ENCODE measurements around the gene BIRC5. TPM values are rescaled to one million over a fixed set of nuclear protein-coding genes. Genes with fewer than 3 reads are reported as not detected.
"Not testable (repeated sequence)": the region's sequence is repeated elsewhere in the genome, so short reads cannot be mapped to it uniquely, and the experiment has no call there.

BIRC5 gene
- total RNA-seq, 1 donor = 50.1 TPM

- DNase-seq (ENCODE audit: low read depth) = no peak
- no peak overlapping the region for H3K4me3 ChIP-seq (ENCODE audit: low read depth, low read length)
- no peak for TF ChIP-seq CTCF (IDR thresholded peaks at IDR 0.05; ENCODE audit: insufficient read depth, low read depth, low read length)
Measured at GRCh38 chr17:78170692-78171590, 43.1 kb upstream of the BIRC5 start.

- not testable (repeated sequence) for DNase-seq (ENCODE audit: low read depth); H3K4me3 ChIP-seq (ENCODE audit: low read depth, low read length)
Measured at GRCh38 chr17:78171591-78172248, 42.3 kb upstream of the BIRC5 start.

- no peak overlapping the region for H3K4me3 ChIP-seq (ENCODE audit: low read depth, low read length)
- TF ChIP-seq CTCF (IDR thresholded peaks at IDR 0.05; ENCODE audit: insufficient read depth, low read depth, low read length) = no peak
- no peak for DNase-seq (ENCODE audit: low read depth)
Measured at GRCh38 chr17:78172249-78173051, 41.6 kb upstream of the BIRC5 start.

GRCh38 chr17:78173097-78173715 is 40.8 kb upstream of the BIRC5 start:
- no peak for TF ChIP-seq CTCF (IDR thresholded peaks at IDR 0.05; ENCODE audit: insufficient read depth, low read depth, low read length)
- DNase-seq (ENCODE audit: low read depth) = no peak
- no peak overlapping the region for H3K4me3 ChIP-seq (ENCODE audit: low read depth, low read length)

GRCh38 chr17:78174346-78174869 is 39.6 kb upstream of the BIRC5 start:
- no peak for DNase-seq (ENCODE audit: low read depth)
- TF ChIP-seq CTCF (IDR thresholded peaks at IDR 0.05; ENCODE audit: insufficient read depth, low read depth, low read length) = no peak
- H3K4me3 ChIP-seq (ENCODE audit: low read depth, low read length) = no peak overlapping the region

- DNase-seq (ENCODE audit: low read depth) = no peak
- no peak for TF ChIP-seq CTCF (IDR thresholded peaks at IDR 0.05; ENCODE audit: insufficient read depth, low read depth, low read length)
- no peak overlapping the region for H3K4me3 ChIP-seq (ENCODE audit: low read depth, low read length)
Measured at GRCh38 chr17:78174870-78175642, 39.0 kb upstream of the BIRC5 start.

Measured in fibroblast of villous mesenchyme (primary cell).